Right ventricle myocardium inferior (tissue), 1 donor: ENCODE results near the gene PXDN. TPM values are rescaled to one million over a fixed set of nuclear protein-coding genes. Genes with fewer than 3 reads are reported as not detected.

ENCODE experiments used
- ATAC-seq: fragments of 200-7000 bp; cut with Tn5 transposase; one replicate; pipeline ENCODE4 v1.9.1; 2020; ENCODE audit warnings: mild to moderate bottlenecking, moderate library complexity
- DNase-seq: peaks from one replicate; pipeline ENCODE4 v3.0.0; 2021; ENCODE audit errors: missing footprints
- intact Hi-C: fragments of 100-400 bp; cut with DNase I; formaldehyde crosslinking; loops from one replicate; pipeline ENCODE4 v1.11.0; 2022
- total RNA-seq: library from RNA; stranded (reverse); fragmentation: NEBNext Ultra II Directional; extraction: Animal tissue kit (Norgen Biotek cat#: 25700); gene quantifications from one replicate; pipeline ENCODE4 v1.2.1, GENCODE V29; 2021
- donor health status: DM: no; HTN: yes; CAD: no; lungs with severe emphysema.

The PXDN gene
- total RNA-seq, 1 donor from 2014 or later, result 19.7 TPM

DNA sequence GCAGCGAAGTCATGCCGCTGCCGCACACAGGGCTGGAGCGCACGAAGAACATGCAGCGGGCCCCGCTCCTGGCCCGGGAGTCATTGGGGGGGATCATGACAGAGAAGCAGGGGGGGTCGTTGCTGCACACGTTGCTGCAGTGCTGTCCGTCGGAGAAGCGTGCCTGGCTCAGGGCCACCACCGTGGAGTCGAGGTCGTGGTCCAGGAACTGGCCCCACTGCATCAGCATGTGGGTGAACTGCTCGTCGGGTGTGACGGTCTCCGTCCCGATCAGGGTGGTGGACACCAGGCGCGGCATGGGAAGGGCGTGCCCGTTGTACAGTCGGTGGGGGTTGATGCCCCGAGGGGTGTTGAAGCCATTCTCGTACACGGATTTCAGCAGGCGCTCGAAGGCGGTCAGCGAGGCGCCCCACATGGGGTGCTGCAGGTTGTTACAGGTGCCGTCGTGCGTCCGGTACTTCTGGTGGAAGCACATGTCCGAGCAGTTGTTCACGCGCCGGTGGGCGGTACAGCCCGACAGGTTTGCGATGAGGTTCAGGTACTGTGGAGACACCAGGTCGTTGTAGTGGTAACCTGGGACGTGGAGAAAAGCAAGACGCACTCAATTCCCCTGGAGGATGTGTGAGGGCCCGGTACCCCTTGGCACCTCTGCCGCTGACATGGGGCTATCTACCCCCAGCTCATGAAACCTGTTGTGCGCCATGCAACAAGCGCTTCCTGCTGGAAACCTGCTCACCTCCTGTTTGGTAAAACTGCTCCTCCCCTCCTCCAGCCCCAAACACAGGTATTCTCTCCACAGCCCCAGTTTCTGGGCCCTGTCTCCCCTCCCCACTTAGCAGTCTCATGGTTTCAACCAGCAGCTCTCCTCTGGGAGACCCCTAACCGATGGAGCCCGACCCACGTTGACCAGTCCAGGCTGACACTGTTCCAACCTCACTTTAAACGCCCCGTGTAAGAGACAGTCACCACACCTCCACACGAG lies 94.9 kb downstream of the PXDN start:
- peak; percentile 55 for DNase-seq
- intact Hi-C loops, result loop anchor here (5.0 kb wide), 1 partner anchor 98 kb away; no protein-coding TSS in a partner anchor
- ATAC-seq, result no peak

DNA sequence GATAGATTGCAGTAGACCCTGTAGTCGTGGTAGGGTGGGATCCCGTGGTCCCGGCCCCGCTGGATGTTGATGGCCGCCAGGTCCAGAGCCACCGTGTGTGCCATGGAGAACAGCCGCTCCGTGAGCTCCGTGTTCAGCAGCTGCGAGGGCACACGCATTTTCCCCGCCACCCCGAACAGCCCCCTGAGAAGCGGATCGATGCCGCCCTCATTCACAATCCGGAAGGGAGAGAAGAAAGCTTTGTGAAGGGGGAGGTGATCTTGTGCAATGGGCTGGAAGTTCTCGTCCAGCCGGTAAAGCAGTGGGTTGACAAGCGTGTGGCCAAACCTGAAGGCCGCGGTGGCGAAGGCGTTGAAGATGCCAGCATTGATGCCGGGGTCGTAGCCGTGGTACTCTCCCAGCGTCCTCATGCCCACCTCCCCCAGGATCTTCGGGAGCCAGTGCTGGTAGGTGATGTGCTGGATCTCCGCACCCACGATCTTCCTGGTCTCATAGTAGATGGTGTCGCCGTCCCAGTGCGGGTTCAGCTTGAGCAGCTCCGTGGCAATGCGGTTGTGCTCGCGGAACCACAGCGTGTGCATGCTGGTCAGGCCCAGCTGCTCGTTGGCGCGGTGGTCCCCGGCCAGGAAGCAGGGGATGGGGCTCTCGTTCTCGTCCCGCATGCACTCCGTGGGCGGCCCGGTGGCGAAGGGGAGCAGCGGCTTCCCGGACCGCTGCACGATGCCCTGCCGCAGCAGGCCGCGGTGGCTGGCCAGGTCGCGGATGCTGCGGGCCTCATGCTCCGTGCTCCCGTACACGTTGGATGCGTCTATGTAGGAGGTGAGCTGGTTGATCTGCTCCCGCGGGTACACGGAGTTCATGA lies 95.8 kb downstream of the PXDN start:
- ATAC-seq, result no peak
- DNase-seq, result peak; percentile 68
- intact Hi-C loops, result no loop called here

GRCh38 chr2:1647417-1648240 lies 96.7 kb downstream of the PXDN start:
- DNase-seq, result no peak
- ATAC-seq, result no peak
- intact Hi-C loops, result no loop called here

GRCh38 chr2:1645761-1646476 lies 98.4 kb downstream of the PXDN start:
- ATAC-seq (peak; percentile 30), DNase-seq (peak; percentile 63)
- intact Hi-C loops, result no loop called here

- DNase-seq, result no peak
- ATAC-seq, result no peak
- intact Hi-C loops, result no loop called here
Measured at GRCh38 chr2:1644427-1644826, 99.9 kb downstream of the PXDN start.

DNA sequence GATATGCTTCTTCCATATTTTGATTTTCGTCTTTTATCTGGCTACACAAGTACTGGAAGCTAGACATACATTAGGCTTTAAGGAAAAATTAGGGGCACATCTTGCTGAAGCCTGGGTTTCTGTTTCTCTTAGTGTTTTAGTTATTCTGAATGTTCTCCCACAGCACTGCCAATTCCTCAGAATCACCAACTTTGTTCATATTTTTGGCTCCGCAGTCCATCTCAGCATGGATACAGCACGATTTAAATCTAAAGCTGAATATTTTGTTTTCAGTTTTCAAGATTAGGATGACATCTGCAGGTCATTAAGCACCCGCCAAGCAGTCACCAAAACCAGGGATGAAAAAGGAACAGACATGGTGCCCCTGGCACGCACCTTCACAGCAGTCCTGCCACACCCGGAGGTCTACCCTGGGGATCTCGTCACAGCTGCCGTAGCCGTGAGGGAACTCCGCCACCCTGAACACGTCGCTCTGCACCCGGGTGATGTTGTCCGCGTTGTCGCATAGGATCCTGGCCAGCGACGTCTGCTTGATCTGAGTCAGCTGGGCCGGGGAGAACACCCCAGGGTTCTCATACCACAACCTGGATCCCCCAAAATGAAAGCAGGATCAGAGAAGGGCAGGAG lies 101.2 kb downstream of the PXDN start:
- DNase-seq (peak; percentile 57), ATAC-seq (no peak)
- intact Hi-C loops, result no loop called here

GRCh38 chr2:1642066-1642861 lies 102.1 kb downstream of the PXDN start:
- ATAC-seq, result no peak
- intact Hi-C loops, result no loop called here

GRCh38 chr2:1641523-1641922 lies 102.8 kb downstream of the PXDN start:
- DNase-seq (no peak), ATAC-seq (no peak)
- intact Hi-C loops, result no loop called here

More at GRCh38 chr2:1642066-1642861, 102.1 kb downstream of the PXDN start:
- DNase-seq, result peak; percentile 64

DNA sequence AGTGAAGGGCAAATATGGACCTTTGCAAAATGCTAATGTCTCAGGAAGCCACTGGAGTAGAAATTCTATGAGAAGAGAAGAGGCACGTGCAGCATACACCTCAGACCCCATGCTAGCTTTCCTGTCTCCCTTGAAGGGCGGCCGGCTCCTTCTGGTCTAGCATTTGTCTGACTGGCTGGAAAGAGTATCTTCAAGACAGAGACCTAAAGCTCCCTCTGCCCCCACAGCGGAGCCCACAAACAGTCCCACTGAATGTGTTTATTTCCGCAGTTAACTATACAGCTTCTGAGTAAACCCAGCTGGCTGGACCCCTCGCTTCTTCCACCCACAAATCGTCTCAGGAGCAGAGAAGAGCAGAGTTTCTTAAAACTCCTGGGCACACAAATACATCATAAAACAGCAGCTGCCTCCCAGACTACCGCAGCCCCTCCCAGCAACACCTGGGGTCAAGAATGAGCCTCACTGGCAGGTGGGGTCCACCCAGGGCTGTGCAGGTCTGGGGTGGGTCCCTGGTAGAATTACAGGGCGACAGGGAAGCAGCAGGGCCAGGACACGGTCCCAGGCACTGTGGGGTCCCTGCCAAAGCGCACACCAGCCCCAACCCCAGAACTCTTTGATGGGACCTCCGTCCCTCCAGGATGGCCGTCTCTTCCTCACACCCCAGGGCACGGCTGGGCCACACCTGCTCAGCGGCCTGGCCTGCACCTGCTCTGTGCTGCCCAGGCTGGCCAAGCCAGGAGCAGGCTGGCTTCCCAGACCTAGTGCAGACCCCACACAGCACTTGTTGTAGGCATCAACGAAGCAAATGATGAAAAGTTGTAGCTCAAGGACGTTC lies 103.8 kb downstream of the PXDN start:
- intact Hi-C loops, result no loop called here
- ATAC-seq (no peak), DNase-seq (peak; percentile 55)

GRCh38 chr2:1639086-1639858 lies 105.0 kb downstream of the PXDN start:
- ATAC-seq (no peak), DNase-seq (no peak)
- intact Hi-C loops, result no loop called here

DNA sequence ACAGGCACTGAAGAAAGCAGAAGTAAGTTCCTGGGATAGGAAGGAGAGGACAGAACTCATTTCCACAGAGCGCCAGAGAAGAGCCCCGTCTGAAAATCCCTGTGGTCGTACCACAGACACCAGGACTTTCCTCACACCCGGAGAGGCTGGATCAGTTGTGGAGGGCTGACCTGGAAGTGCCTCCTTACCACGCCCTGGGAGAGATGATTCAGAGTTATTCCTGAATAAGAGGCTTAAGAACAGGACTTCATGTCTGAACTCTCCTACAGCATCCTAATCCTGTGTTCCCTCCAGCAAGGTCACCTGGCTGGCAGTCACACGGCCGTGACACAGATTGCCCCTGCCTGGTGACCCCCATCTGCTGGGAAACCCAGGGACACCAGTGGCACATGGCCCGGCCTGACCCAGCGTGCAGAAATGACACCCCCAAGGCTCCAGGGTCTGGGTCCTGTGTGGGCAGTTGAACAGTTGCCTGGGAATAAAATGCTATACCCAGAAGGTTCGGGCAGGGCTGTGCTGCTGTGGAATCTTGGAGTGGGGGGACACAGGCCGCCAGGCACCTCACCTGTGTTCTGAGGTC lies 105.9 kb downstream of the PXDN start:
- intact Hi-C loops, result no loop called here
- ATAC-seq, result no peak
- DNase-seq, result no peak

GRCh38 chr2:1636791-1637415 lies 107.4 kb downstream of the PXDN start:
- no peak for ATAC-seq
- intact Hi-C loops, result no loop called here
- no peak for DNase-seq

- ATAC-seq (no peak), DNase-seq (no peak)
- intact Hi-C loops, result no loop called here
Measured at GRCh38 chr2:1635823-1636222, 108.5 kb downstream of the PXDN start.

DNA sequence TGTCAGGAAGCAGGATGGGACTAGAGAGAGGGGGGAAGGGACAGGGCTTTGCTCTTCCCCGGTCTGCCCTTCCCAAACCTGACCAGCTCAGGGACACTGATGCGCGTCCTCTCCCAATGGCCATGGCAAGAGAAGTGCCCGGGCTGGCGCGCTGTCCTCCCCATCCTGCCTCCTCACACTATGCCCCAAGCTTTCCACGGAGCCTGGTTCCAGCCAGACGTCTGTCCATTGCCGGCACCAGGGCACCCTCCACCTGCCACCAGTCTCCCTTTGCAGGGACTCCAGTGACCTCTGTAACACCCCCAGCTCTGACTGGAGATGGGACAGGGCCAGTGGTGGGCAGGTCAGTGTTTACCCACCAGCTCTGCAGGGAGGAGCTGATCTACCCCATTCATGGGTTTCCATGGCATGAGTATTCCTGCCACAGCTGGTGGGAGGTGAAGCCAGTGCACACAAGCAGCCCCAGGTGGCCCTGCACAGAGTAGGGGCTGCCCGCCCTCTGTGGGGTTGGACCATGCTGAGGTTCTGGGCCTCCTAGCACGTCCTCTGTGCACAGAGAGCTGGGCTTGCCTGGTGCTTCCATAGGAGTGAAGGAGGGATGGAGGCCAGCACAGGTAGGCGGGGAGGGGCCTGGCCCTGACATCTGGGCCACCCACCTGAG lies 109.5 kb downstream of the PXDN start:
- no peak for ATAC-seq
- intact Hi-C loops, result no loop called here
- DNase-seq, result peak; percentile 45
